Ureter (tissue), 1 donor: Measurements from ENCODE around the gene GPATCH2L. TPM values are rescaled to one million over a fixed set of nuclear protein-coding genes. Genes with fewer than 3 reads are reported as not detected.

Source experiments
- DNase-seq: peaks from one replicate; pipeline ENCODE4 v3.0.0-alpha.2; 2020; ENCODE audit warnings: low spot score
- total RNA-seq: library from RNA; stranded (reverse); gene quantifications from one replicate; pipeline ENCODE4 v1.2.4, GENCODE V29; 2023
- donor health status: DM: yes; HTN: yes; CAD: no.

The GPATCH2L gene
- total RNA-seq, 1 donor from 2014 or later = 62.4 TPM

DNA sequence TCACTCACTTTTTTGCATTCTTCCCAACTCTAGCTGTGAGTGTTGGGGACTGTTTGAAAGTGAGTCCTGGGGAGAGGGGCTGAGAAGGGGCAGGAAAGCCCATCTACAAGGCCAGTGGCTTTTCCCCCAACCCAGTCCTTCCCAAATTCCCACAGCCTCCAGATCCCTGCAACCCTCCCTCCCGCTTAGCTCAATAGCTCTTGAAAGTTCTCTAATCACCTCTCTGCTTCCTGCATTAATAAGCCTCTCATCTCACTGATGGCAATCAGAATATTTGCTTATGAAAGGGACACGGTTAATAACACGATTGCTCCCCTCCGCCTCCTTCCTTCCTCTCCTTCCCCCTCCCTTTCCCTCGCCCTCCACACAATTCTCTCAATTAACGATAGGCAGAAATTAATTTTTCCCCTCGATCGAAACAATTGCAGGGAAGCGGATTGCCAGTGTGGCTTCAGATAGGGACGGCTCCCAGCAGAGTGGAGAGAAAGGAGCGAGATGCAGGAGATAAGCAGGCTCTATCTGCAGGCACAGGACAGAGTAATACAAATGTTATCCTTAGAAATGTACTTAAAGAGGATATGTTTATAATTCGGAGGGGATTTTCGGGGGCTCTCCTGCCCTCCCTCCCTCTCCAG is 15.1 kb upstream of the GPATCH2L start:
- no peak for DNase-seq

DNA sequence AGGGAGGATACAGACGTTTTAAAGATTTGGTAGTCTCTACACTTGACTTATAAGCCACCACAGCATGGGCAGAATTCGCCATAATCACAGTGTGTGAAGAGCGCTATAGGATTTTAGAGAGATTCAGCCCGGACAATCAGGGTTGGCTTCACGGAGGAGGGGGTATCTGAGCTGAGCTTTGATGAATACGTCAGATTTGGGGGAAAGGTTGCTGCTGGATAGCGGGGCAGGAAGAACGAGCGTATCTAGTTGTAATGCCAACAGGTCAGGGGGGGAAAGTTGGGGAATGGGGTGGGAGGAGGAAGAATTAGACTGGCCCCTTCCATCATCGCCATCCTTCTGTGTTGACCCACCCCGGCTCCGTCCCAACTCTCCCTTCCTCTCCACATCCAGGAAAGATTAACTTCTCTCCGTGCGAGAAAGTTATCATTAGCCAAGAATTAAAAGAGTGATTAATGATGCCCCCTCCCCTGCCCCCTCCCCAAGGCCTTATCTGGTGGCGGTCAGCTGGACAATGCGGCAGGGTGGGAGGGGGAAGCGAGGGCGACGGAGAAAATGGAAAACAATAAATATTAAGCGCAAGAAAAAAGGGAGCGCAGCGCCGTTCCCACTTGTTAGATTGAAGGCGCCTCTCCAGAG is 13.5 kb upstream of the GPATCH2L start:
- DNase-seq = no peak

DNA sequence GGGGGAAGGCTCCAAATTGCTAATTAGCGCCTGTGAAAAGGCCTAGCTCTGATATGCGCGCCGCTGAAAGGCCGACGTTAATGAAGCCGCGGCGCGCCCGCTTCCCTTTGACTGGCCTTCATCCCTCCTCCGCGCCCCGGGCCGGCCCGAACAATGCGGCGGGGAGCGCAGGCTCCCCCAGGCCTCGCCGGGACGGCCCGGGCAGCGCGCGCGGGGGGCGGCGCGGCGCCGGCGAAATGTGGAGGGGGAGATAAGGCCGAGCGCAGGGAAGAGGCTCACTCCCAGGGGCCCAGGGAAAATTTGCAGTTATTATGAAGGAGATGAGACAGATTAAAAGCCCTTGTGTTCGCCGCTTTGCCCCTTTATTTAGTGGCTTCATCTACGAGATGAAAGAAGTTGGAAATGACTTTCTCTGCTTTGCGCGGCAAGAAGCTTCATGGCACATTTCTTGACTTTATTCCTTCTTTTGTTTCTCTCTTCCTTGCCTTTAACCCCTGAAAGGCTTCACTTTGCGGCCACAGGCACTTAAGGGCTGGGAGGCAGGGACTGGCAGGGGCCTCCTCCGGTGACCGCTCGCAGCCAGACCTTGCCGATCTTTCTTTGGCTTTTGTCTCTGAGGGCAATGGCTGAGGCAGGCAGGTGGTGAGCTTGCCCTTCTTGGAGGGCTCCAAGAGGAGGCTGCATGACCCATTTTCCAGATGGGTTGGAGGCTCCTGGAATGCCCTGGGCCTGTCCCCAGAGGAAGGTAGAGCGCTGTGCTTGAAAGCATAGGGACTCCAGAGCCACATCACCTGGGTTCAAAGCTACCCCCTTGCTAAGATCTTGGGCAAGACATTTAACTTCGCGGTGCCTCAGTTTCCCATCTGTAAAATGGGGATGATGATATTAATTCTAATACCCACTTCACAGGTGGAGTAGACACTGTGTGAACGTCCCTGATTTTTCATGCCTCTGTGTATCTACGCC is 12.7 kb upstream of the GPATCH2L start:
- DNase-seq = no peak

DNA sequence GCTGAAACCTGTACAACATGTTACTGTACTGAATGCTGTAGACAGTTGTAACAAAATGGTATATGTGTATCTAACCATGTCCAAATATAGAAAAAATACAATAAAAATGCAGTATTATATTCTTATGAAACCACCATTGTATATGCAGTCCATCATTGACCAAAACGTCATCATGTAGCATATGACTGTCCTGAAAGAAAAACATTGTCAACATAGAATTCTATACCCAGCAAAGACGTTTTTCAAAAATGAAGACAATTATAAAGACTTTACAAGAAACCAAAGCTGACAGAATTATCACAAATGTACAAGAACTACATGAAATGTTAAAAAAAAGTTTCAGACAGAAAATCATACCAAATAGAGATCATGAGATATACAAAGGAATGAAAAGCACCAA is 8.1 kb upstream of the GPATCH2L start:
- no peak for DNase-seq

DNA sequence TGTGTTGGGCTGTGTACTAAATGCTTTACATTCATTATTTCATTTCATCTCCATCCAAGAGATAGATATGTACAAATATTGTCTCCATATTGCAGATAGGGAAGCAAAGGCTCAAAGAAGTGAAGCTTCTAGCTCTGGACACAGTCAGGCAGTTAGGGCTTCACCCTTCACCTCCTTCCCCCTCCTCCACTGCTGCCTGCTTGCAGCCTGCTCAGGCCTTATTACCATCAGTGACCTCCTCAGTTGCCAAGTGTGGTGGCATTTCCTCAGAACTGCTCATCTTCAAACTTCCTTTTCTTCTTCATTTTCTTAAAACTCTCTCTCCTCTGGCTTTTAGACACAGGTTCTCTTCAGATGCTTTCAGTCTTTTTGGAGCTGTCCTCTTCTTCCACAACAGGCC is 4.7 kb upstream of the GPATCH2L start:
- no peak for DNase-seq

DNA sequence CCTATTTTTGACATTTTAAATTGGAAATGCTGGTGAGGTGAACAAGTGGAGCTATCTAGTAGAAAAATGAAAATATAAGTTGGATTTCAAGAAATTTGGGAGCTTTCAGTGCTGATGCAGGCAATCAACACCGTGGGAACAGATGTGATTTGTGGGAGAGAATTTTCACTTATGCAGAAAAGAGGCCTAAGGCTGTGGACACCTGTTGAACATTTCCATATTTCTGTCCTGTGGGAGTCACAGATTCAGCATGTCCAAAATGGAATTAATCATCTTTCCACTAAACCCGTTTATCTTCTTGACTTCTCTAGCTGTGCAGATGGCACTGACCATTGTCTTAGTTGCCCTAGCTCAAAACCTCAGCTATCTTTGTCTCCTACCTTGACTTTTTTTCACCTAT is 2.5 kb upstream of the GPATCH2L start:
- DNase-seq = no peak

DNA sequence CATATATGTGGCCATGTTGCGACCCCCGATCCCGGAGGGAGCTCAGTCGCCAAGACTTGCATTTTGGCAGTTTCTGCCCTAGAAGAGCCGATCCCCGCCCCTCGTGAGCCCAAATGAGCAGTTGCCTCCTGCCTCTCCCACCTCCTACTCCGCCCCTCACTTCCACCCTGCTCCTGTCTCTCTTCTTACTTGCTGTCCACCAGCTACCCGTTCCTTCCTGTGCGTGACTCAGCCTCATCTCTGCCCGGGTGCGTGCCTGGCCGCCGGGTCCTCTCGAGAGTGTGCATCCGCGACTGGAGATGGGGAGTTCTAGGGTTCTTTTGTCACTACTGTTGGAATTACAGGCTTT is 585 bp downstream of the GPATCH2L start:
- peak; percentile 67 for DNase-seq

DNA sequence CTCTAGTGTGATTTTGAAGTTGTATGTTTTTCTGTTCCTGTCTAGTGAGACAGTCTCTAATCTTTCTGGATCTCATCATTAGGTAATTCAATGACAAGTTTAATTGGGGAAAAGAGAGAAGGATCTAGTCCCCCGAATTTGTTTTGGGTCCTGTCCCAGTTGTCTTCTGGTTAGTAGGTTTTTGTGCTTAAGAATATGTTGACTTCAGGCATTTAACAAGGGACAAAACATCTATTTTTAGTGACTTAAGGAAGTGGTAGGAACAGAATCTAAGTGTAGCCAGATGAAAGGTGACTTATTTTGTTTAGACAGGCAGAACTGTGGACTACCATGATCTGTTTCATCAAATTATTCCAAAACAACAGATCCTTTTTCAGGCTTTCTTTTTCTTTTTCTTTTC is 2.2 kb downstream of the GPATCH2L start:
- DNase-seq = no peak

DNA sequence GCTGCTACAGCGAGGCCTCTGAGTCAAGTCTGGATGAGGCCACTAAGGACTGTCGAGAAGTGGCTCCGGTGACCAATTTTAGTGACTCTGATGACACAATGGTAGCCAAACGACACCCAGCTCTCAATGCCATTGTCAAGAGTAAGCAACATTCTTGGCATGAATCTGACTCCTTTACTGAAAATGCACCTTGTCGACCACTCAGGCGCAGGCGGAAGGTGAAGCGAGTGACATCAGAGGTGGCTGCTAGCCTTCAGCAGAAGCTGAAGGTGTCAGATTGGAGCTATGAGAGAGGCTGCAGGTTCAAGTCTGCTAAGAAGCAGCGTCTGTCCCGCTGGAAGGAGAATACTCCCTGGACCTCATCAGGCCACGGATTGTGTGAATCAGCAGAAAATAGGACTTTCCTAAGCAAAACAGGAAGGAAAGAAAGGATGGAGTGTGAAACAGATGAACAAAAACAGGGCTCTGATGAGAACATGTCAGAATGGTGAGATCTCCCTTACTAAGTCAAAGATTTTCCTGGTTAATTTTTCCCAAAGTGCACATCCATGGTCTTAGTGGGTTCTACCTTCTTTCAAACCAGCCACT is 2.9 kb downstream of the GPATCH2L start:
- DNase-seq = no peak

DNA sequence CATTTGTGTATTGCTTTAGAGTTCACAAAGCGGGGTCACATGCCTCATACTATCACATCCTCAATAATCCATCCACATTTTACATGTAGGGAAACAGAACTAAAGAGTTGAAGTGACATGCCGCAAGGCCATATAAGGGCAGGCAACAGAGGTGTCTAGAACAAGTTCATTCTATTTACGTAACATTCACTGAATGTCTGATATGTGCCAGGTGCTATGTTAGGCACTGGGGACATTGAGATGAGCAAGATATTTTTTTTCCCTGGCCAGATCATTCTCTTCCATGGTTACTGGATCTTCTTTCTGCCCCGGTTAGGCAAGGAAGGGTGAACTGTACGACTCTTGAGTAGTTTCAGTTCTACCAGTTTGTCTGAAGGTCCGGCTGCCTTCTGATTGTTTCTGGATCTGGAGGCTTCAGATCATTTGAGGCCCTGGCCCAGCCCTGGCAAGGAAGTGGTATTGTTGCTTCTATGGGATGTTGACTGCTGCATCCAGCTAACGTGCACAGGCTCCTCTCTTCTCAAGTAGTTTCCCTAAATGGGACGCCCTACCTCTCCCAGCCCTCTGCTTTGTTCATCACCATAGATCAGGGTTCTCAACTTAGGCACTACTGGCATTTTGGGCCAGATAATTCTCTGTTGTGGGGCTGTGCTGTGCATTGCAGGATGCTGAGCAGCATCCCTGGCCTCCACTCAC is 12.1 kb downstream of the GPATCH2L start:
- no peak for DNase-seq

DNA sequence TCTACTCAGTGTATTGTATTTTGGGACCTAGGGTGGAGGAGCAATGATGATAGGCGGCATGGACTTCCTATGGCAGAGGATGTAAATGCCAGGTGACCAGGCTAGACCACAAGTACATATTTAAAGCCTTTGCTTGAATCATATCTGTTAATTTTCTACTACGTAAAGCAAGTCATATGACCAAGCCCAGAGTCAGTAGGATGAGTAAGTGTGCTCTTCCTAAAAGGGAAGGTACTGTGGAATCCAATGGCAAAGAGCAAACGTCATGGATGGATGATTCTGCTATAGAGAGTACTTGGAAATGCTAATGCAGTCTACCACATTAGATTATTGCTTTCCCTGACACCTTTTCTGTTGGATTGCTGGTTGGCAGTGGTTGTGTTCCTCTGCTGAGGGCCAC is 16.8 kb downstream of the GPATCH2L start:
- no peak for DNase-seq

DNA sequence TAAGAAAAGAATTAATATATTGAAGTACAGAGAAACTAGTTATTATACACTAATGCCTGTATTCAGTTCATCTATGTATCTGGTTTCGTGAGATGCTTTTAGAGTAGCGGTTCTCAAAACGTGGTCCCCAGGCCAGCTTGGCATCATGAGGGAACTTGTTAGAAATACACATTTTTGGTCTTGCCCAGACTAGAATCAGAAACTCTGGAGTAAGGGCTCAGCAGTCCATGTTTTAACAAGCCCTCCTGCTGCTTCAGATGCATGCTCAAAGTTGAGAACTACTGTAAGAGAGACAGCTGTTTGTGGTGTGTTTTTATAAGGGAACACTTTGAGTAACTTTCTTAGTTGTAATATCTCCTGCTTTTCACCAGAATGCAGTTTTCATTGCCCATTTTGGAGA is 18.1 kb downstream of the GPATCH2L start:
- DNase-seq = no peak

DNA sequence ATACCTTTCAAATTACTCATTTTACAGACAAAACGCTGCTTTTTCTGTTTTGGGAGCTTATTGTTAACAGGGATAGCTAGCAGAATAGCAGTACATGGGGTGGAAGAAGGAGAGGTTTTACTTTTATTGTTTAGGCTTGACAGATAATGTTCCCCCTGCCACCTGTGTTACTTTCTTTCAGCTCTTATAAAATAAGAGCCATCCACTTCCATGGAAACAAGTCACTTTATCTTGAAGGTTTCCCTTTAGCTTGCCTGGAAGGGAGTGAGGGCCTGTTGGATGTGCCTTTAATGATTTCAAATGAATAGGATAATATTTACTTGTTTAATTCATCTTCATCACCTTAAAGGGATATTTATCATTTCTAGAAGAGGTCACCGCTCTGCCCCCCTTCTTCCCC is 23.3 kb downstream of the GPATCH2L start:
- DNase-seq = no peak

DNA sequence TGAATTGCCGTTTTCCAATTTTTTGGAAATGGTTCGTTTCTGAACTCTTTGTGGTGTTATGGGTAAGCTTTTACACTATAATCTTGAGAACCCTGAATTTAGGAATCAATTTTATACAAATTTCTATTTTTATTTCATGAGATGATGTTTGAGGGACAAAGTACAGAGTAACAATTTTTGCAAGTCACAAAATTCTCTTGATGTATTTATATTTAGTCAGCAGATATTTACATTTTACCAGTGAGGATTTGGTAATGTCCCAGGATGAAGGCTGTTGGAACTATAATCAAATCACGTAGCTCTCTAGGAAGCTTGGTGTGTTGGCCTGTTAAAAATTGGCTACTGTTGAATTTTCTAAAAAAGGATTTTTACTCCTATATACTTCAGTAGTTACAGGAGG is 24.2 kb downstream of the GPATCH2L start:
- DNase-seq = no peak

DNA sequence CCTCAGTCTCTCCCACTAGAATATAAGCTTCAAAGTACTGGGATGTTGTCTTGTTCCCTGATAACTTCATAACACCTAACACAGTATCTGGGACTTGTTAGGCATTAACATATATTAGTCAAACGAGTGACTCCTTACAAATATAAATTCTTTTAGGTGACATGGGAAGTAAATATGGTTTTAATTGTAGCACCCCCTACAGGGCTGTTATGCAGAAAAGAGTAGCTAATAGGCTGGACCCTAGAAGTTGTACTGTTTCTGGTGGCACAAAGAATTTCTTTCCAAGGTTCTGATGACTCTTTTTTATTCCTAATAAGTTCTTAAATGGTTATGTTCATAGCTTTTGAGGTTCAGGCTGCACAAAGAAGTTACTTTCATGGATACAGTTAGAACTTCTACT is 29.8 kb downstream of the GPATCH2L start:
- DNase-seq = no peak

DNA sequence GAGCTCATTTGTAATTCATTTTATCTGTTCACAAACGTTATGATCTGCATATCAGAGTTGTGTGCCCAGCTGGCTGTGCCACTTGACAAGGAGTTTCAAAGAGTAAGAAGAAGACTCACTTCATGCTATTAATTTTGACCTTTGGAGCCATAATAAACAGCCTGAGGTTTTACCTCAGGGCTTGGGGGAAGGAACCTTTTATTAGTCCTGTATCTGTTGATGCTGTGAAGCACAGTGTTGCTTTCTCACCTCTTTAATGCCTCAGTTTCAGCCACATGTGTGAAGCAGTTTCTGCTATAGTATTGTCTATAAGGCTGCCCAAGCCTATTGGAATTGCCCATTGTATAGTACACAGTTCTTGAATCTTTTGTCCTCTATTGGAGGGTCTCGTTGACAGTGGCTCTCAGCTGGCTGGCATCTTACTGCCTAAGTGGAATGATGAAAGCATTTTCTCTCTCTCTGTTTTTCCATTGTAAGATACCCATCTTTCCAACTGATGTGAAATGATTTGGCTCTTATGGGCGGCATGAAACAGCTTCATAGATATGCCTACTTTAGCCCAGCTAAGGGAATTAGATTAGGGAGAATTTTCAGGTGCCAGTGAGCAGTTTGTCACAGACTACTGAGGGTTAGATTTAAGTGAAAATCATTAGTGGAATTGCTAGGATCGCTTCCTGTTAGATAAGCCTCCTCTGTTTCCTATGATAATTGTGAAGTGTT is 34.7 kb downstream of the GPATCH2L start:
- no peak for DNase-seq

DNA sequence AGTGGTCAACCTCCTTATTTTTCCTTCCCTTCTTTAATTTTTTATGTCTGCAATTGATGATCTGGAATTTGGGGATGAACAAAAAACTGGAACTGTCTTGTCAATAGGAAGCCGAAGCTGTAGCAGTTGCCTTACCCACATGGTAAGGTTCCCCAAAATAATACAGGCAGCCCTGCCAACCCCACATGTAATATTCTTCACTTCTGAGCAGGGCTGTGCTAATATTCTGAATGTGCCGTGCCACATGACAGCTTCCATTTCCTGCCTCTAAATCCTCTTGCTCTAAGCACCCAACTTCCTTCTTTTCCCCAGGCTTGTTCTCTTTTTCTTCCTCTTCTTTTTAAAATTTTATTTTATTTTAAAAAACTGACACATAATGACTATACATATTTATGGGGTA is 39.6 kb downstream of the GPATCH2L start:
- DNase-seq = no peak

DNA sequence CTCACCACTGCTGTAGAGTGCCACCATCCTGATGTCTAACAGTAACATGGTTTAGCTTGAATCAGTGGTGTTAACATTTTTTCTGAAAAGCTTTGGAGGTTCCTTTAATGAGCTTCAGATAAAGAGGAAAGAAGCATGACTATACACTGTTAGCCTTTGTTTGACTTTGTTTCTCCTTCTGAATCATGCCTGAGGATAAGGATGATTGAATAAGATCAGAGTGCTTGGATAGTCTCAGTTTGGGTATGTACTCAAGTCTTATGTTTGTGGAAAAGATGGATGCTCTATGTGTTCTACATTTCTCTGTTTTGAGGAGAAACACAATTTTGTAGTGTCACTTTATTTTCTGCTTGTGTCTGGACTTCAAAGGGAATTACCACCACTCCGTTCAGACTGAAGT is 42.0 kb downstream of the GPATCH2L start:
- no peak for DNase-seq

DNA sequence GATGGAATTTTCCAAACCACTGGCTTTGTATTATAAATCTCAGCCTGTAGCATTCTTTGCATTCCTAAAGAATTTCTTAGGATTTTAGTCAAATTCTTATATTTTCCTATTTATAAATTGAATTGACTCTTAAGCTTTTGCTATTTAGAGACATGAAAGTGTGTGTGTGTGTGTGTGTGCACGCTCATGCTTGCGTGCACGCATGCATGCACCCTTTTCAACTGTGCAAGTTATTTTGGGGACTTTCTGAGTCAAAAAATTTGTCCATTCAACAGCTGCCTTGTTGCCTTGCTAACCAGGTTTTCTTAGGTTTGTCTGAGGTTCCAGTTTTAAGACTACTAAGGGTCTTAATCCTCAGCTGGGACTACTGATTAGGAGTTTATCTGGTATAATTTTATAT is 42.6 kb downstream of the GPATCH2L start:
- DNase-seq = no peak

DNA sequence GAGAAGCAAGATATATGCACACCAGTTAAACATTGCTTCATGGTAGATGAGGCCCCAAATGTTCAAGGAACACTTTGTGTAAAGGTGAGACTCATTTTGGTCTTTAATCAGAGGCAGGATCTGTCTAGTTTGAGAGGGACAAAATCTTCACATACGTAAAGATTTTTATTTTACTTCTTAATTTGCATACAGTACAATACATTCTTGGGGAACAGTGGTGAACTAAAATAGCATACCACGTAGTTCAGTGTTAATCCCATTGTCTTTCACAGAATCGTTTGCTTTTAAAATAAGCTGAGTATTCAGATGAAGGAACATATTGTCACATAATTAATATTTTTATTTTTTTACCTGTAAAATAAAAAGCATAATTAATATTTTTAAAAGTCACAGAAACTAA is 43.3 kb downstream of the GPATCH2L start:
- DNase-seq = no peak

DNA sequence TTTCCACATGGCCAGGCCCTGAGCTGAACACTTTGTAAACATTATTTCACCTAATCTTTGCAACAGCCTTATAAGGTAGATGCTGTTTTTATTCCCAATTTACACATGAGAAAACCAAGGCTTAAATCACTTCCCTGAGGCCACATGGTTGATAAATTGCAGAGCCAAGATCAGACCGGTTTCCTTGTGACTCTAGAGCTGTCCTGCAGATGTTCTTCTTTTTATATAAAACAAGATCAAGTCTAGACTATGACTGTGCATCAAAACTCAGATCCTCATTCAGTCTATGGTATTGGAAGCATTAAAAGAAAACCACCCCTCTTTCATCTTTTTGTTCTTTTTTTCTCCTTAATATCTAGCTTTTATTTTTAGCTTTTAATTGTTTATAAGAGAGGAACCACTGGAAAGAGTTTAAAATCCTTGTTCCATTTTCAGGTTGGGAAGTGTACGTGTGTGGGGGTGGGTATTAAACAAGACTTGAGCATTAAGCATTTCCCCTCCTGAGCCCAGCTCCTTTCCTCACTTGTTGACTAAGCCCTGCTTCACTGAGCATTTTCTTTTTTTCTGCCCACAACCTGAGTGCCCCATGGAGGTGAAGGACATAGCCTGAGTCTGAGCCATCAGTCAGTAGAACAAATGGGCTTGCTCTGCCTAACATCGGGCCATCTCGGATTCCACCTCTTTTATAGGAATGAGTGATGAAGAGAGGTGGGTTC is 45.4 kb downstream of the GPATCH2L start:
- no peak for DNase-seq
